NOMO-1 treated with DMSO at 0.1 percent for 48 hours (cell line): ENCODE measurements around the gene LRRC37A.
"Not testable (repeated sequence)": the region's sequence is repeated elsewhere in the genome, so short reads cannot be mapped to it uniquely, and the experiment has no call there.

Experiments used
- DNase-seq: peaks from one replicate; lab custom pipeline; 2025; ENCODE audit not compliant: unreplicated experiment; lab: John Stamatoyannopoulos, UW

LRRC37A gene

GRCh38 chr17:46294831-46295230 is at the start of gene LRRC37A:
Gene LRRC37A, plus strand, starts transcription at chr17:46295131. Its CDS starts 3 bp downstream, at chr17:46295134.
- DNase-seq, result not testable (repeated sequence)

DNA sequence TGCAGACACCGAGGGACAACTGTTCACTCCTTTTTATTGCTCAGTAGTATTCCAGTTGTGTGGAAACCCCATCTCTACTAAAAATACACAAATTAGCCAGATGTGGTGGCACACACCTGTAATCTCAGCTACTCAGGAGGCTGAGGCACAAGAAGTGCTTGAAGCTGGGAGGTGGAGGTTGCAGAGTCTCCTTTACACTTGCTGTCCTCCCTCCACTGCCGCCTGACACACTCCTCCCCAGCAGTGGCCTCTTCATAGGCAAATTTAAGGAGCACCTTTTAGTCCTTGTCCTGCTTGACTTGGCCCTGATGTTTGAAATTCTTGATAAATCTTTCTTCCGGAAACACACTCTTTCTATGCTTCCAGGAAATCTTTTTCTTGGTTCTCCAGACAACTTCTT is 45.8 kb upstream of the LRRC37A start:
- DNase-seq, result not testable (repeated sequence)

DNA sequence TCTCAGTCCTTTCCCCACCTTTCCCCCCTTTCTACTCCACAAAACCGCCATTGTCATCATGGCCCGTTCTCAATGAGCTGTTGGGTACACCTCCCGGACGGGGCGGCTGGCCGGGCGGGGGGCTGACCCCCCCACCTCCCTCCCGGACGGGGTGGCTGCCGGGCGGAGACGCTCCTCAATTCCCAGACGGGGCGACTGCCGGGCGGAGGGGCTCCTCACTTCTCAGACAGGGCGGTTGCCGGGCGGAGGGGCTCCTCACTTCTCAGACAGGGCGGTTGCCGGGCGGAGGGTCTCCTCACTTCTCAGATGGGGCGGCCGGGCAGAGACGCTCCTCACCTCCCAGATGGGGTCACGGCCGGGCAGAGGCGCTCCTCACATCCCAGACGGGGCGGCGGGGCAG is 42.1 kb upstream of the LRRC37A start:
- not testable (repeated sequence) for DNase-seq

GRCh38 chr17:46253722-46254121 is 41.2 kb upstream of the LRRC37A start:
- DNase-seq, result peak; percentile 65

DNA sequence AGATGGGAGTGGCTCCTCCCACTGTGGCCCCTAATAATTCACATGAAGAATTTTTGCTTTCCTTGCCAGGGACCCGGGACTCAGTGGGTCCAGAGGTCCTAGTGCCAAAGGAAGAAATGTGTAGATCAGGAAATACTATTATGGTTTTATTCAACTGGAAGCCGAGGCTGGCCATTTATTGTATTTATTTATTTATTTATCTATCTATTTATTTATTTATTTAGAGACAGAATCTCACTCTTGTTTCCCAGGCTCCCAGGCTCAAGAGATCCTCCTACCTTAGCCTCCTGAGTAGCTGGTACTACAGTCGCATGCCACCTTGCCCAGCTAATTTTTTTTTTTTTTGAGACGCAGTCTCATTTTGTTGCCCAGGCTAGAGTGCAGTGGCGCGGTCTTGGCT is 40.7 kb upstream of the LRRC37A start:
- not testable (repeated sequence) for DNase-seq

DNA sequence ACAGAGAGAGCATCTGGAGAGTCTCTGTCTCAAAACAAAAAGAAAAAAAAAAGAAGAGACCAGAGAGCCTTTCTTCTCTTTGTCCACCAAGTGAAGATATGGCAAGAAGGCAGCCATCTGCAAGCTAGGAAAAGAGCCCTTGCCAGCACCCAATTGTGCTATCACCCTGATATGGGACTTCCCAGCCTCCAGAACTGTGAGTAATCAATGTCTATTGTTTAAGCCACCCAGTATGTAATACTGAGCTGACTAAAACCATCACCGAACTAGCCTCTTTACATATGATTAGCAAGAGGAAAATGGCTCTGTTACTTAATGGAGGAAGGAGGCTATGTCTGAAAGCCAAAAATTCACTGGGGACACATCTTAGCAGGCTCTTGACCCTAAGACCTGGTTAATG is 38.6 kb upstream of the LRRC37A start:
- DNase-seq, result not testable (repeated sequence)

DNA sequence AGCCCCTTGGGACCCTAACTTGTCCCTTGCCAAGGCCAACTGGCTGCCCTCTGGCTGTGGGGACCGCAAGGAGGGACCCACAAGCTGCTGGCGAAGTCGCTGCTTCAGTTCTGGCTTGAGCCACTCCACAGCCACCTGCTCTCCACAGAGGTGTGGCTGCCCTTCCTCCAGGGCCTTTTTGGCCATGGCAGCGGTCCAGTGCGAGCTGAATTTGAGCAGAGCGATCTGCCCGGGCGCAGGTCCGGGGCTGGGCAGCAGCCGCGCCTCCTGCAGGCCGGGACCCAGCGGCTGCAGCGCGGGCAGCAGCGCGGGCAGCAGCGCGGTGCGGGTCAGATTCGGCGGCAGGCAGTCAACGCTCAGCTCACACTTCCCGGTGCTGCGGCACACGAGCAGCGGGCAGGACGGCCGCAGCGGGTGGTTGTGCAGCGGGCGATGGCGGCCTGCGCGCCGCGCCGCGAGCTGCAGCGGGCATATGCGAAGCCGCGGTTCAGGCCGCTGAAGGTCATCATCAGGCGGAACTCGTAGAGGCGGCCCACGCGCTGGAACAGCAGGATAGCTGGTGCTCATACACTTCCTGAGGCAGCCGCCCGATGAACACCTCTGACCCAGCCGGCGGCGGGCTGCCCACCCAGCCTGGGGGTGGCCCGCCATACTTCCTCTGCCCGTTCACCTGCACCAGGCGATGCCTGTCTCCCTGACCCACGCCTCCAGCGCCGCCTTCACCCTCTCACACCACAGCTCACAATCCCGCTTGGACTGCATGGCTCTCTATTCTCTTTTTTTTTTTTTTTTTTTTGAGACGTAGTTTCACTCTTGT is 34.9 kb upstream of the LRRC37A start:
- DNase-seq, result not testable (repeated sequence)

- no peak for DNase-seq
These were observed 32.7 kb upstream of the LRRC37A start for GRCh38 chr17:46262271-46262670.

DNA sequence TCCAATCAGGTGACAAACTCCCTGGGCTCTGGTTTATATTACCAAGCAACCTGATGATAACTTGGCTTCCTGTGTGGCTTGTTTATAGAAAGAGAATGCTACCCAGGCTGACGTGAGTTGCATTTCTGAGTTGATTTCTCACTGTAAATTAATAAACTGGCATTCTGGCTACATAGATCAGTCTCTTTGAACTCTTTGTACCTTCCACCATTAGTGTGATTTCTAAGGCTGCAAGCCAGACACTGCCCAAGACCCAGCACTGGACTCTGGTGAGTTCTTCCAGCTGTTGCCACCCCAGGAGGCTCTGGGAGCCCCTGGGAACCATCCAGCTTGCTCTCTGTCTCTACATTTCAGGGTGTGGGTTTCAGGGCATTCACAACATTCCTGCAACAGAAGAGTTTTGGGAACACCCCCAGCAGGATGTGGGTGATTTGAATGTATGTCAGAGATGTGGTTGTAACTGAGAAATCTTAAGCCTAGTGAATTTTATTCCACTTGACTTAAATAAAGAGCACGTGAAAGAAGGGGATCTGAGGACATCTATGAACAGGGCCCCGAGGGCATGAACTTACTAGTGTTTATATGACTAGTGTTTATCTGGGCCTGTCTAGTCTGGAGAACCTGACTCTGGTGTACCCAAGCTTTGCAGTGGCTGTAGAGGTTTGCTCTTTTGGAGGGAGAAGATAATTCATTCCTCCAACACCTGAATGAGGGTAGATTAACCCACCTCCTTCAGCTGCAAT is 30.3 kb upstream of the LRRC37A start:
- no peak for DNase-seq

DNA sequence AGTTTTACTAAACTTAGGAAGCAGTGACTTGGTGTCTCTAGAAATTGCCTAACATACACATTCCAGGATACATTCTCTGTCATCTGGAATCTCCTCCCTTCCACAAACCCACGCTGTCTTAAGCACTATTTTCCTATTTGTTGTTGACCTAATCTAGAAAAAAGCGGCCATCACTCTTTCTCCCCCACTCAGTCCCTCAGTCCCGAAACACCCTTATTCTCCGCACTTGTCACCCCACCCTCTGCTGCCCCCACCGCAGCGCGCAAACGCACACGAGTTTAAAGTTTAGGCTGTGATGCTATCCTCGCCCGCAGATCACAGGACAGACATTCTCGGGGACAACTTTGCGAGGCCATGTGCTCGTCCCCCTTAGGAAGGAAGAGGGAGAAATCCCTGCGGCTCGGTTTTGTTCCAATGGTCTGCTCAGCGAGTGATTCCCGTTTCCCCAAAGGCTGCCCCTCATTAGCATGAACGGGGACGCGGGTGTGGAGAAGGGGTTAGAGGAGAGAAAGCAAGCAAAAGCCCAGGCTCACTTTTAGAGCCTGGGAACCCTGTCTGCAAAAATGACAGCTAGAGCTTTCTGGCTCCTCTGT is 28.8 kb upstream of the LRRC37A start:
- DNase-seq, result not testable (repeated sequence)

DNA sequence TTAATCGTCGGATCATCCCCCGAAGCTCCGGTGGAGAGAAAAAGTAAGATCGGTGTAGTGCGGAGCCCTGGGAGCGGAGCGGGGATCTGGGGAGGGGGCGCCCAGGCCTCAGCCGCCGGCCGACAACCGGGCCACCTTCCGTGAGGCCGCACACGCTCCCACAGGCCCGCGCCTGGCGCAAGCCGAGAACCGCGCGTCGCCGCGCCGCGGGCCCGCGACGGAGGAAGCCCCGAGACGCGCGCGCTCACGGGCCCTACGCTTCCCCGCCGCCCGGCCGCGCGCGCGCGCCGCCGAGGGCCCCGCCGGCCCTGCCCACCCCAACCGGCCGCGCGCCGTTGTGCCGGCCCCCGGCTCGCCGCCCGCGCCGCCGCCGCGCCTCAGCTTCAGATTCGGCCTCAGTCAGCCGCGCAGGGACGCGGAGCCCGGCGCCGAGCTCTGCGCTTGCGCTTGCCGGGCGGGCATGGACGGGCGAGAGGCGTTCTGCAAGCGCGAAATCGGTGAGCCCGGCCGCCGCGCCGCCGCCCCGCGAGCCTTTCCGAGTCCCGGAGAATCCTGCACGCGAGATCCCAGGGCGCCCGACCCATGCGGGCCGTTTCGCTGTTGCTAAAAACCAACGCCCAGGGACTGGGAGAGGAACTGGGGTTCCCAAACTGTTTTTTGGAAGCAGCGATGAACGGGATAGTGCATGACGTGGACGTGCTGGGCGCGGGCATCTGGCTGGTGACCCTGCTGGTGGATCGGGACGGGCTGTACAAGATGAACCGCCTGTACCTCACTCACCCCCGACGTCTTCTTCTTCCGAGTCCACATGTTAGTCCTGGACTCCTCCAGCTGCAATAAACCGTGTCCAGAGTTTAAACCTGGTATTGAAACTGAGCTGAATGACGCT is 28.0 kb upstream of the LRRC37A start:
- peak; percentile 73 for DNase-seq

- DNase-seq, result no peak
These were observed 24.9 kb upstream of the LRRC37A start for GRCh38 chr17:46270032-46270431.

- no peak for DNase-seq
These were observed 21.2 kb upstream of the LRRC37A start for GRCh38 chr17:46273541-46274236.

- no peak for DNase-seq
These were observed 20.7 kb upstream of the LRRC37A start for GRCh38 chr17:46274238-46274637.

GRCh38 chr17:46276728-46277479 is 18.0 kb upstream of the LRRC37A start:
- not testable (repeated sequence) for DNase-seq

GRCh38 chr17:46281336-46281735 is 13.6 kb upstream of the LRRC37A start:
- not testable (repeated sequence) for DNase-seq

DNA sequence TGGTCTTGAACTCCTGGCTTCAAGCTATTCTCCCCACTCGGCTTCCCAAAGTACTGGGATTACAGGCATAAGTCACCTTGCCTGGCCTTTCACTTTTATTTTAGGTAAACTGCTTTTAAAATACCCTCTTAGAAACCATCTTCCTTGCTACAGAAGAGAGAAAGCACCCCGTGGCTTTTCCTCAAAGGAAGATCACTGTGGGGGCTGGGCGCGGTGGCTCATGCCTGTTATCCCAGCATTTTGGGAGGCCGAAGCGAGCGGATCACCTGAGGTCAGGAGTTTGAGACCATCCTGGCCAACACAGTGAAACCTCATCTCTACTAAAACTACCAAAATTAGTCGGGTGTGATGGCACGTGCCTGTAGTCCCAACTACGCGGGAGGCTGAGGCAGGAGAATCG is 12.3 kb upstream of the LRRC37A start:
- not testable (repeated sequence) for DNase-seq

- not testable (repeated sequence) for DNase-seq
These were observed 10.5 kb upstream of the LRRC37A start for GRCh38 chr17:46284467-46284866.

- not testable (repeated sequence) for DNase-seq
These were observed 9.4 kb upstream of the LRRC37A start for GRCh38 chr17:46285500-46285899.
